ENCODE data around the gene MAEA.

DNA sequence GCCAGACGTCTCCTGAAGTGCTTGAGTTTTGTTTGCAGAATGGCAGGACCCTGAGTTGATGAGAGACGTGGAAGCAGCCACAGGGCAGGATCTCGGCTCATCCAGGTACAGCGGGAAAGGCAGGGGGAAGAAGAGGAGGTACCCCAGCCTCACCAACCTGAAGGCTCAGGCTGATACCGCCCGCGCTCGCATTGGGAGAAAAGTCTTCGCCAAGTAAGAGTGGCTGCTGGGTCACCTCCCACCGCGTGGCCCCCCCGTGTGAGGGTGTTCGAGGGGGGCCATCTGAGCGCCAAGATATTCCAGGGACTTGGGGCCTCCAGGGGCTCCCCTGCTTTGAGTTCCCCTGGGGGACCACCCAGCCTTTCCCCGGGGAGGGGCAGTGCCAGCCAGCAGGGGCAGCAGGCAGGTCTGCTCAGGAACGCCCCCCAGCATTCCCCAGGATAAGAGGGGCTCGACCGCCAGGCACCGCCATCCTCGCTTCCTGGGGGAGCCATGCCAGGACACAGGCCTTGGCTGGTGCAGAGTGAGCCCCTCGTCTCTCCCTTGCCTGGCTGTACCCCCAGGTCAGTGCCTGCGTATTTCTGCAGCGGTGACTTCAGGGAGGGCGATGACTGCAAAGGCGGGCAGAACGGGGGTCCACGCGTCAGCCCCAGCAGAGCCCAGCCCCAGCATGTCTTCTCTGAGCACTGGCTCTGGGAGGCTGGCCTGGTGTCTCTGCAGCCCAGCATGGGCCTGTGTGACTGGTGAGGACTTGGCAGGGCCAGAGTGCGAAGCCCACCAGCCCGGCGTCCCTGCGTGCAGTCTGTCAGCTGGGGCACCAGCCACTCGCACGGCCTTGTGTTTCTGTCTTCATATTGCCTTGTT, 94.3 kb downstream of the MAEA start:
- no peak for TF ChIP-seq POLR2A (IDR thresholded peaks at IDR 0.05)
- TF ChIP-seq, protein P1, sequence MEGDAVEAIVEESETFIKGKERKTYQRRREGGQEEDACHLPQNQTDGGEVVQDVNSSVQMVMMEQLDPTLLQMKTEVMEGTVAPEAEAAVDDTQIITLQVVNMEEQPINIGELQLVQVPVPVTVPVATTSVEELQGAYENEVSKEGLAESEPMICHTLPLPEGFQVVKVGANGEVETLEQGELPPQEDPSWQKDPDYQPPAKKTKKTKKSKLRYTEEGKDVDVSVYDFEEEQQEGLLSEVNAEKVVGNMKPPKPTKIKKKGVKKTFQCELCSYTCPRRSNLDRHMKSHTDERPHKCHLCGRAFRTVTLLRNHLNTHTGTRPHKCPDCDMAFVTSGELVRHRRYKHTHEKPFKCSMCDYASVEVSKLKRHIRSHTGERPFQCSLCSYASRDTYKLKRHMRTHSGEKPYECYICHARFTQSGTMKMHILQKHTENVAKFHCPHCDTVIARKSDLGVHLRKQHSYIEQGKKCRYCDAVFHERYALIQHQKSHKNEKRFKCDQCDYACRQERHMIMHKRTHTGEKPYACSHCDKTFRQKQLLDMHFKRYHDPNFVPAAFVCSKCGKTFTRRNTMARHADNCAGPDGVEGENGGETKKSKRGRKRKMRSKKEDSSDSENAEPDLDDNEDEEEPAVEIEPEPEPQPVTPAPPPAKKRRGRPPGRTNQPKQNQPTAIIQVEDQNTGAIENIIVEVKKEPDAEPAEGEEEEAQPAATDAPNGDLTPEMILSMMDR (IDR thresholded peaks at IDR 0.05) = no peak
- TF ChIP-seq POLR2AphosphoS5 (IDR thresholded peaks at IDR 0.05) = no peak
